ENCODE results near the gene PSMD3.
"Not testable (repeated sequence)": the region's sequence is repeated elsewhere in the genome, so short reads cannot be mapped to it uniquely, and the experiment has no call there.

GRCh38 chr17:40001335-40001734 is 20.7 kb downstream of the PSMD3 start:
- TF ChIP-seq, protein P1, sequence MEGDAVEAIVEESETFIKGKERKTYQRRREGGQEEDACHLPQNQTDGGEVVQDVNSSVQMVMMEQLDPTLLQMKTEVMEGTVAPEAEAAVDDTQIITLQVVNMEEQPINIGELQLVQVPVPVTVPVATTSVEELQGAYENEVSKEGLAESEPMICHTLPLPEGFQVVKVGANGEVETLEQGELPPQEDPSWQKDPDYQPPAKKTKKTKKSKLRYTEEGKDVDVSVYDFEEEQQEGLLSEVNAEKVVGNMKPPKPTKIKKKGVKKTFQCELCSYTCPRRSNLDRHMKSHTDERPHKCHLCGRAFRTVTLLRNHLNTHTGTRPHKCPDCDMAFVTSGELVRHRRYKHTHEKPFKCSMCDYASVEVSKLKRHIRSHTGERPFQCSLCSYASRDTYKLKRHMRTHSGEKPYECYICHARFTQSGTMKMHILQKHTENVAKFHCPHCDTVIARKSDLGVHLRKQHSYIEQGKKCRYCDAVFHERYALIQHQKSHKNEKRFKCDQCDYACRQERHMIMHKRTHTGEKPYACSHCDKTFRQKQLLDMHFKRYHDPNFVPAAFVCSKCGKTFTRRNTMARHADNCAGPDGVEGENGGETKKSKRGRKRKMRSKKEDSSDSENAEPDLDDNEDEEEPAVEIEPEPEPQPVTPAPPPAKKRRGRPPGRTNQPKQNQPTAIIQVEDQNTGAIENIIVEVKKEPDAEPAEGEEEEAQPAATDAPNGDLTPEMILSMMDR (IDR thresholded peaks at IDR 0.05), result not testable (repeated sequence)
- not testable (repeated sequence) for TF ChIP-seq ZFX (IDR thresholded peaks at IDR 0.05; ENCODE audit: borderline replicate concordance)
